Stimulated activated CD4-positive, alpha-beta T cell treated with anti-CD3 and anti-CD28 coated beads, Interleukin-1b, Interleukin-23, amount 100 ng/mL, for 1 hour (primary cell): Measurements from ENCODE around the gene KRTAP5-10.
"Not testable (repeated sequence)": the region's sequence is repeated elsewhere in the genome, so short reads cannot be mapped to it uniquely, and the experiment has no call there.

Experiments
- DNase-seq, 2 donors: peaks; one replicate each; pipeline ENCODE4 v3.0.0-alpha.2; 2020; ENCODE audit warnings: low read depth in 2 of 2

KRTAP5-10 gene

DNA sequence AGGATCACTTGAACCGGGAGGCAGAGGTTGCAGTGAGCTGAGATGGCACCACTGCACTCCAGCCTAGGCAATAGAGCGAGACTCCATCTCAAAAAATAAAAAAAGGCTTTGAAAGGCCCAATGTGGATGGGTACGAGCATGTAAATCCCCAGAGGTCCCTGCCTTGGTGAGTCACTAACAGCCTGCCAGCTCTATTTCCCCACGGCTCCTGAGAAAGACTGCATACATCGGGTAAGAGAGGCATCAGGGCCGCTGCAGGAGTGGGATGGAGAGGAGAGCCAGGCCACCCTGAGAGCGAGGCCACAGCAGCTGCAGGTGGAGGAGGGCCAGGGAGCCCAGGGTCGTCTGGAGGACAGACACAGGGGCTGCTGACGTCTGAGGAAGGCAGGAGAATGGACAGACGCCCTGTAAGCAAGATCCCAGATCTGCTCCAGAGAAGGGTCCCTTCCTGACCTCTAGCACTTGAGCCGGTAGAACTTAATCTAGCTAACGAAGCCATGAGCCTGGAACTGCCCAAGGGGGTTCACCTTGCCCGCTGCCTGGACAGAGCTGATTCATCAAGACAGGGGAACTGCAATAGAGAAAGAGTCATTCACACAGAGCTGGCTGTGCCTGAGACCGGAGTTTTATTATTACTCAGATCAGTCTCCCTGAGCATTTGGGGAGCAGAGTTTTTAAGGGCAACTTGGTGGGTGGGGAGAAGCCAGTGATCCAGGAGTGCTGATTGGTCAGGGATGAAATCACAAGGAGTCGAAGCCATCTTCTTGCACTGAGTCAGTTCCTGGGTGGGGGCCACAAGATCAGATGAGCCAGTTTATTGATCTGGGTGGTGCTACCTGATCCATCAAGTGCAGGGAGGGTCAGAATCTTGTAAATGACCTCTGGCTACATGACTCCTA, 22.2 kb upstream of the KRTAP5-10 start:
- DNase-seq, result no peak

DNA sequence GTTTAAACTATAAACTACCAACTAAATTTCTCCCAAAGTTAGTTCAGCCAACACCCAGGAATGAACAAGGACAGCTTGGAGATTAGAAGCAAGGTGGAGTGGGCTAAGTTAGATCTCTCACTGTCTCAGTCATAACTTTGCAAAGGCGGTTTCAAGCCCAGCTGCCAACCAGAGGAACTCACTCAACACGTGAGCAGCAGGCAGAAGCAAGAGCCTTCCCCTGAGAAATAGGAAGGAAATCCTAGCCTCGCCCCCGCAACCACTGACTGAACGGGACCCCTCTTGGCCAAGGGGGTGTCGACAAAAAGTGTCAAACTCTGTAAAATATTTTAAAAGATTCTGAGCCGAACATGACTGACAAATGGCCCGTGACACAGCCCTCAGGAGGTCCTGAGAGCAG, 21.5 kb upstream of the KRTAP5-10 start:
- DNase-seq, result no peak

DNA sequence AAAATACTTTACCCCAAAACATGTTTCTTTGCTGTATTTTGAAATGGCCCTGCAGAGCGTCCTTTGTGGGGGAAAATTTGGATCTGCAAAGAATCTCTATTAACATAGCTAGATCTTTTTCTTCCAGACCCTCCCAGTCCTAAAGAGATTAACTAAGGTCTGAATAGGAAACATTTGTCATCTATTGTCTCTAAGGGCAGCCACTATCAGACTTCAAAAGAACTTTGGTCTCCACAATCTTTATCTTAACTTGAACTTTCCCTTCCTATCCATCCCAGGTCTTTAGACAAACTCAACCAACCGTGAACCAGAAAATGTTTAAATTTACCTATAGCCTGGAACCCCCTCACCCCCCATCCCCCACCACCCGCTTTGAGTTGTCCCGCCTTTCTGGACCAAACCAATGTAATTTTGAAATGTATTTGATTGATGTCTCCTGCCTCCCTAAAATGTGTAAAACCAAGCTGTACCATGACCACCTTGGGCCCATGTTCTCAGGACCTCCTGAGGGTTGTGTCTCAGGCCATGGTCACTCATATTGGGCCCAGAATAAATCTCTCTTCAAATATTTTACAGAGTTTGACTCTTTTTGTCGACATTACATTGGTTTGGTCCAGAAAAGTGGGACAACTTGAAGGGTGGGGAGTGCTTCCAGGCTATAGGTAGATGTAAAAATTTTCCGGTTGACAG, 20.7 kb upstream of the KRTAP5-10 start:
- DNase-seq, result no peak

DNA sequence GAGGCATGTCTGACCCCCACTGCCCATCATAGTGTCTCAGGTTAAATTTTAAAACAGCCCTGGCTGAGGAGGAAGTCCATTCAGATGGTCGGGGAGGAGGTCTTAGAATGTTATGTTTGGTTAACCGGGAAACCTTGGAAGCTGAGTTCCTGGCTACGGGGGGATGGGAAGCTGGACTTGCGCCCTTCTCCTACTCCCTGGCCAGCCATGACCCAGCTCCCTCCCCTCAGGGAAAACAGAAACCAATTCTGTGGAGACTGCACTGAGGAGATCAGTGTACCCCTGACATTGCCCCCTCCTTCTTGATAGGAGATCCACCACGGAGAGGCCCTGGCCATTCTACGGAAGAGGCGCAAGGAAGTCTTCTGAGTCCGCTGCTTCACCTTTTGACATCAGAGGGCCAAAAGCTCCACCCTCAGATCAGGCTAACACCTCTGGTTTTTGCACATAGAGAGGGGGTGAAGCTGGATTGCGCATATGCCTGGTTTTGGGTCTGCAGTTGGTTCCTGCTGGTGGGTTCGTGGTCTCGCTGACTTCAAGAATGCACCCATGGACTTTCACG, 19.9 kb upstream of the KRTAP5-10 start:
- no peak for DNase-seq

DNA sequence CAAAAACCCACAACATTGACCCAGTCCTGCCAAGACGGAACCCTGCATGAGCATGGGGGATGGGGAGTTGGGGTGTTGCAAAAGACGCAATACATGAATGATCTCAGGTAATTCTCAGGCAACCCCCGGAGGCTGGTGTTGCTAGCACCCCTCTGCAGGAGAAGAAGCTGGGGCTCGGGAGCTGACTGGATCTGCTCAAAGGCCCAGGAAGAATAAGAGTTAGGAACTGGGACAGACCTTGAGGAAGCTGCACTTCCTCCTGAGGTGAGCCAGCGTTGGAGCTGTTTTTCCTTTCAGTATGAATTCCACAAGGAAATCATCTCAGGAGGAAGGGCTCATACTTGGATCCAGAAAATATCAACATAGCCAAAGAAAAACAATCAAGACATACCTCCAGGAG, 17.2 kb upstream of the KRTAP5-10 start, which contains the start of gene KRTAP5-9:
KRTAP5-9 (plus strand) TSS at position 301 of the 400 bp plus-strand sequence. CDS start 238 bp downstream, outside the sequence.
- no peak for DNase-seq

DNA sequence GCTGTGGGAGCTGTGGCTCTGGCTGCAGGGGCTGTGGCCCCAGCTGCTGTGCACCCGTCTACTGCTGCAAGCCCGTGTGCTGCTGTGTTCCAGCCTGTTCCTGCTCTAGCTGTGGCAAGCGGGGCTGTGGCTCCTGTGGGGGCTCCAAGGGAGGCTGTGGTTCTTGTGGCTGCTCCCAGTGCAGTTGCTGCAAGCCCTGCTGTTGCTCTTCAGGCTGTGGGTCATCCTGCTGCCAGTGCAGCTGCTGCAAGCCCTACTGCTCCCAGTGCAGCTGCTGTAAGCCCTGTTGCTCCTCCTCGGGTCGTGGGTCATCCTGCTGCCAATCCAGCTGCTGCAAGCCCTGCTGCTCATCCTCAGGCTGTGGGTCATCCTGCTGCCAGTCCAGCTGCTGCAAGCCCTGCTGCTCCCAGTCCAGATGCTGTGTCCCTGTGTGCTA, 16.6 kb upstream of the KRTAP5-10 start:
- DNase-seq, result no peak

DNA sequence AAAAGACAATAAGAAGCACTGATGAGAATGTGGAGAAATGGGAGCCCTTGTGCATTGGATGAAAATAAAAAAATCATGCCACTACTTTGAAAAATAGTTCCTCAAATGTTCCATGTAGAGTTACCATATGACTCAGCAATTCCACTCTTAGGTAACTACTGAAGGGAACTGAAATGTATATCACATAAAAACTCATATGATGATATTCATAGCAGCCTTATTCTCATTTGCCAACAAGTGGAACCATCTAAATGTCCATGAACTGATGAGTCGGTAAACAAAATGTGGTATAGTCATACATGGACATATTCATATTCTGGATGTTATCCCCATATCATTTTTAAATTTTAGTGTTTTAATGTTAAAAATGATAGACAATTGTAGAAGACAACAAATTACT, 13.7 kb upstream of the KRTAP5-10 start:
- DNase-seq, result no peak

DNA sequence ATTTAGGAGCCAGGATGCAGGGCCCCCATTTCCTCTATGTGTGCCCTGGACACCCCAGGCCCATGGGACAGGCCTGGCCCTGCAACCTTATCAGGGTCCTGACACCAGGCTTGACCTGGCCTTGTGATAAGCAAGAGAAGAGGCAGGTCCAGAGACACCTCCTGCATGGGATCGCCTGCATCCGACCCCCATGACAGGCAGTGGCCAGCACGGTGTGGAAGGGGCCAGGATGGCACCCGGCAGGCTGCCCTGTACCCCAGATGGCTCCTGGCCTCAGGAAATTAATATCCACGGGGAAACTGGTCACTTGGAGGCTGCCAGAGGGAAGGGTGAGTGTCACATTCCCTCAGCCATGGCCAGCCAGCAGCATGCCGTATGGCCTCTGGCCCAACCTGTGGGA, 10.4 kb upstream of the KRTAP5-10 start:
- no peak for DNase-seq

DNA sequence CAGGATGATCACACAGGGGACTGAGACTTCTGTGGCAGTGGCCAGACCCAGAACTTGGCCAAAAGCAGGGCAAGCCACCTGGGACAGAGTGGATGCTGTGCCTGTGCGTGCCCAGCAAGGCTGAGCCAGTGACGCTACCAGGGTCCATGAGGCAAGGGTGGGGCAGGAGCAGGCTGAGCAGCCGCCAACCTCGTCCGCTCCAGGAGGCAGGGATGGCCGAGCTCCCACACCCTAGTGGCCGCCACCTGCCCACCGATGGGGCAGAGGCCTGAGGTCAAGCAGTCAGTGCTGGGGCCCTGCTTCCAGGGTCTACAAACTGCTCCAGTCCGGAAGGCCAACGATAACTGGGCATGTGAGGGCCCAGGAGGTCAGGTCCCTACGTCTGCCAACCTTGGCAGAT, 9.9 kb upstream of the KRTAP5-10 start:
- no peak for DNase-seq

DNA sequence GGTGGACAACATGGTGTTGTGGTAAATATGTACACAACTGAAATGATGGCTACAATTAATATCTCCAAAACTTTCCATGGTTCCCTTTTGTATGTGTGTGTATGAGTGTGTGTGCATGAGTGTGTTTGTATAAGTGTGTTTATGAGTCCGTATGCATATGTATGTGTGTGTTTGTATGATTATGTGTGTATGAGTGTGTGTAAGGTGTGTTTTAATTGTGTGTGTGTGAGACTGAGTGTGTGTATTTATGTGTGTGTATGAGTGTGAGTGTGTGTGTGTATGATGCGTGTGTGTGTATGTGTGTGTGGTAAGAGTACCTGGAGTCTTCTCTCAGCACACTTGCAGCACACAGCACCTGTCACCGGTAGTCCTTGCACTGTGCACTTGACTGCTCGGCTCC, 9.3 kb upstream of the KRTAP5-10 start:
- no peak for DNase-seq

DNA sequence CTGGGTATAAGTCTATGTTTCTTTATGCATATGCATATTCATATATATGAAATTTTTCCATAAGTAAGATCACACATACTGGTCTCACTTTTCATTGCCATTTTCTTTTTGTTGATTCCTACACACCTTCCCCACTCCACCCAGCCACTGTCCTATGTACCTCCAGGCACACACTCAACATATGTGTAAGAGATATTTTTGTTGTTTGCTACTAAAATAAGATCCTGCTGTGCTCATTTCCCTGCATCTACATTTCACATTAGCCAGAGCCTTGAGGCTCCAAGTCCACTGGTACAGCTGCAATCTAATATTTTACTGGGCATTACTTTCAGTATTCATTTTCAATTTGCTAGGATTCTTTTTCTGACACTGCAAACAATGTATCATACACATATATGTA, 8.1 kb upstream of the KRTAP5-10 start:
- no peak for DNase-seq

DNA sequence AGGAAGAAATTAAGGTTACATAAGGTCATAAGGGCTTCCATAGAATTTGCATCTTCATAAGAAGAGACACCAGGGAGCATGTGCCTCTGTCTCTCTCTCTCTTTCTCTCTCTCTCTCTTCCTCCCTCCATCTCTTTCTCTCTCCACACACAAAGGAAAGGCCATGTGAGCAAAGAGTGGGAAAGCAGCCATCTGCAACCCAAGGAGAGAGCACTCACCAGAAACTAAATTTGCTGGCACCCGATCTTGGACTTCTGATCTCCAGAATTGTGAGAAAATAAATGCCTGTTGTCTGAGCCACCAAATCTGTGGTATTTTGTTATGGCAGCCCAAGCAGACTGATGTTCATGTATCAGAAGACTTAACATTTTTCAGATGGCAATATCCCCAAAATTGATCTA, 6.4 kb upstream of the KRTAP5-10 start:
- DNase-seq, result no peak

DNA sequence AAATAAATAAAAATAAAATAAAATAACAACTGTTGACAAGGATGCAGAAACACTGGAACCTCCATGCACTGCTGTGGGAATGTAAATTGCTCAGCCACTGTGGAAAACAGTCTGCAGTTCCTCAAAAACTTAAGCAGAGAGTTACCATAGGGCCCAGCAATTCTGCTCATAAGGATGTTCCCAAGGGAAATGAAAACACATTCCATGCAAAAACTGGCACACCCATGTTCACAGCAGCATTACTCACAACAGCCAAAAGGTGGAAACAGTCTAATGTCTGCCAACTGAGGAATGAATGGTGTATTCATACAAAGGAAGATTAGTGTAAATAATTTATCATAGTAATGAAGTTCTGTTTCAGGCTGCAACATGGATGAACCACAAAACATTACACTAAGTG, 3.2 kb upstream of the KRTAP5-10 start:
- no peak for DNase-seq

DNA sequence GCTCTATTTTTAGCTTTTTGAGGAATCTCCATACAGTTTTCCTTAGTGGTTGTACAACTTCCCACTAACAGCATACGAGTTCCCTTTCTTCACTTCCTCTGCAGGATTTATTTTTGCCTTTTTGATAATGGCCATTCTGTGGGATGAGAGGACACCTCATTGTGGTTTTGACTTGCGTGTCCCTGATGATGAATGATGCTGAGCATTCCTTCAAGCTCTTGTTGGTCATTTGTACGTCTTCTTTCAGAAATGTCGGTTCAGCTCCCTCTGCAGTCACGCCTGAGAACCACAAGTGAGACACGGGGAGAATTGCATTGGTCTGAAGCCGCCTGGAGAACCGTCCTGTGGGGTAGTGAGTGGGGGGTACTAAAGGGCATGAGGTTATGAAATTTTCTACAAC, 2.0 kb upstream of the KRTAP5-10 start:
- DNase-seq, result no peak

DNA sequence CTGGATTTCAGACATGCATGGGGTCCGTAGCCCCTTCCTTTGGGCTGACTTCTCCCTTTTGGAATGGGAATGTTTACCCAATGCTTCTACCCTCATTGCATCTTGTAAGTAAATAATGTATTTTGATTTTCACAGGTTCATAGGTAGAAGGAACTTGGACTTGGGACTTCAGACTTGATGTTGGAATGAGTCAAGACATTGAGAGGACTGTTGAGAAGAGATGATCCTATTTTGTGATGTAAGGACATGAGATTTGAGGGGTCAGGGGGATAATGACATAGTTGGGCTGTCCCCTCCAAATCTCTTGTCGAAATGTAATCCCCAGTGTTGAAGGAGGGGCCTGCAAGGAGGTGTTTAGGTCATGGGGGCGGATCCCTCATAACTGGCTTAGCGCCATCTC, 933 bp upstream of the KRTAP5-10 start:
- no peak for DNase-seq

DNA sequence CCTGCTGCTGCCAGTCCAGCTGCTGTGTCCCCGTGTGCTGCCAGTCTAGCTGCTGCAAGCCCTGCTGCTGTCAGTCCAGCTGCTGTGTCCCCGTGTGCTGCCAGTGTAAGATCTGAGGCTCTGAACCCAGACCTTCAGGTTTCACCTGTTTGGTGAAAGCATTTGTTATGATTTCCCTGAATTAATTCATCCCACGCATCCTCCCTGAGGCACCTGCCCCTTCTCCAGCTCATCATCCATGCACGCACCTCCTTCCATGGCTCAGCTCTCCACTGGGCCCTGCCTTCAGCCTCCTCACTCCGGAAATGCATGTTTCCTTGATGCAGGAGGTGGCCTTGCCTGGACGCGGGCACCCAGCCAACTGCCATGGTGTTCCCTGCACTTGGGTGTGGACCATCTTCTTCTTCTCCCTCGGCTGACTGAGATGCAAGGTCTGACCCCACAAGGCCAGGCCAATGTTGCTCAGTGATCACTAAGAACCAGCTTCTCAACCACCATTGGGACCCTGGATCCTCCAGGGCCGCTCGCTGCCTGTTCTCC, 788 bp downstream of the KRTAP5-10 start:
- no peak for DNase-seq

DNA sequence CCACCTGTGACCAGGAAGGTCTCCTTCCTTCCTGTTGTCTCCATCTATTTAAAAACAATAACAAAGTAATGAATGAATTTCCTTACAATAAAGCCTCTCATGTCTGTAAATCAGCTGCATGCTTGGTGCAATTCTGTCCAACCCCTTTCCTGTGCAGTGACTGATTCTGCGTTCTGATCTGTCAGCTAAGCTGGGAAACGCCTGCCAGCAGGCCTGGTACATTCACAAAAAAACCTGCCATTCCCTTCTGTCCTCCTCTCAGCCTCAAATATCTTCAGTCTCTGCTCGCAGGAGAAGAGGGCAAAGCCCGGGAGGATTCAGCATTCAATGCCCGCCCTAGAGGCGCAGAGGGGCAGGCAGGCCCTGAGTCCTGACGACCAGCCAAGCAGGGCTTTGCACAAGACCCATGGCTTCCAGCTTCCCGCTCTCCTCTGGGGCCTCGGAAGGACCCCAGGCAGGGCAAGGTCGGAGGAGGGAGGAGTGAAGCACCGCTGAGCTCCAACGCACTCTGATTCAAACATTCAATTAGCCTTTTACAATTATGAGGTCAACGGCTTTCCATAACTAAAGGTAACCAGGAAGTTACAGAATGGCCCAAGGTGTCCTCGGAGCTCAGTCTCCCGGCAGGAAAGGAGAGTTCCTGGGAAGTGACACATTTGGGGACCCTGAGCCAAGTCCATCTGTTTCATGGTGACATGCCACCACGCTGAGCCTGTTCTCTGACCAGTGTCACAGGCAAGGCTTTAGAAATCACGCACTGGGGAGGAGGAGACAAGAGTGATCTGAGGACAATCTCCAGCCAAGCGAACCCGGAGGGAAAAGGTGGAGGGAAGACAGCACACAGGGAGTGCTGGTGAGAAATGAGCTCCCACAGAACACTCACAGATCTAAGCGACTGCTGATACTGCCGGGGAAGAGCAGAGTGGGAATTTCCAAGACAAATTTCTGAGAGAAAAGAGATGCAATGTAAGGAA, 1.6 kb downstream of the KRTAP5-10 start:
- not testable (repeated sequence) for DNase-seq

DNA sequence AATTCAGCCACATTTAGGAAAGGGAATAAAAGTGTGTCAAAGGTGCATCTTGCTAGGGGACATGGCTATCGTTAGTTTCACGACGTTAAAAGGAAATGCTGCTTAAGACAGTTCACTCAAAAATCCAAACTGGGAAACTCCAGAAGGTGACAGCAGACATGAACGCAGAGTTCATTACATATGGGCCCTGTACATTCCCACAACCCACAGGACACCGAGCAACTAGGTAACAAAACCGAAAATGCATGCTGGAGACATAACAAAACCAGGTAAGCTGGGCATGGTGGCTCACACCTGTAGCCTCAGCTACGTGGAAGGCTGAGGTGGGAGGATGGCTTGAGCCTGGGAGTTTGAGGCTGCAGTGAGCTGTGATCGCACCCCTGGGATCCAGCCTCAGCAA, 2.3 kb downstream of the KRTAP5-10 start:
- DNase-seq, result not testable (repeated sequence)

DNA sequence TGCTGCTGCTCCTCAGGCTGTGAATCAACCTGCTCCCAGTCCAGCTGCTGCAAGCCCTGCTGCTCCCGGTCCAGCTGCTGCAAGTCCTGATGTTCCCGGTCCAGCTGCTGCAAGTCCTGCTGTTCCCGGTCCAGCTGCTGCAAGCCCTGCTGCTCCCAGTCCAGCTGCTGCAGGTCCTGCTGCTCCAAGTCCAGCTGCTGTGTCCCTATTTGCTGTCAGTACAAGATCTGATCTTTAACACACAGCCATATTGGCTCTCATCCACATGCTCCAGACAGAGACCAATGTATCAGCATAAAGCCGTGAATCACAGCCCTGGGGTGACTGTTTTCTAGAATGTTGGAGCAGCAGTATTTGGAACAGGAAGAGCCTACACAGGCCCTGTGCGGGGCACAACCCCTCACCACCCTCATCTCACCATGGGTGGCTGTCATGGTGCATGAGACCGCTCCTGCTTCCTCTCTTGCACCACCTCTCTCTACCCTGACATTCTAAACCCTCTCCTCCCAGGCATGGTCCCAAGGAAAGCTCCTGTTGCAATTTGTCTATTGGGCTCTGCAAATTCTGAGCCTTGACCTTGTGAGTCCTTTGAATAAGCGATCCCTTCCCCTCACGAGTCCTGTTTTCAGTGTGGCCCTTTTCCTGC, 3.5 kb downstream of the KRTAP5-10 start:
- no peak for DNase-seq

DNA sequence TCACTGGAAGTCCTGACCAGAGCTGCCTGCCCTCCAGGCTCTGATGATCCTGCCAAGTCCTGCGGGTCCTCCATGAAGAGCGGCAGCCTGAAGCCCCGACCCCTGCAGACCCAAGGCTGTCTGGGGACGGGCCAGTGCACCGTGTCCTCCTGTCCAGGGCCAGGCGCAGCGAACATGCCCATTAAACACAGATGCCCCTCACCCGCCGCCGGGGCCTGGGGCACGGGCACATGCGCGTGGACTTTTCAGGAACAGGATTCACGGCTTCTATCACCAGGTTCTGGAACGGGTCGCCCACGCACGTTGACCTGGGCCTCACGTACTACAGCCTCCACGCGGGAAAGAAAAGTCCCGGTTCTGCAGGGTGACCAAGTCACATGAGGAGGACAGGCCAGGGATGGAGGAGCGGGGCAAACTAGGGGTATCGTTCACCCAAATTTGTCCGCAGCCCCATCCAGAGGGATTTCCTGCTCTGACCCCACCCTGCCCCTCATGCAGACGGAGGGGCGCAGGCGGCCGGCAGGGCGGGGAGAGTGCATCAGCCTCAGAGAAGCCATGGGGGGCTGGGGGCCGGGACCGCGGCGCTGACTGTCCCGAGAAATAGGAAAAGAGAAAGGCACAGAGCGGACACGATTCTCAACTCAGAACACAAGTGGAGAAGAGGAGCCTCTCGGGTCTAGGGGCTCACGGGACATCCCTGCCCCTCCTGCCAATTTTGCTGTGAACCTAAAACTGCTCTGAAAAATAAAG, 5.9 kb downstream of the KRTAP5-10 start:
- not testable (repeated sequence) for DNase-seq
